RCC 7860 (cell line): ENCODE measurements around the gene SRC.
"Not testable (repeated sequence)": the region's sequence is repeated elsewhere in the genome, so short reads cannot be mapped to it uniquely, and the experiment has no call there.

Experiments used
- DNase-seq: peaks from one replicate; pipeline ENCODE4 v3.0.0-alpha.2; 2015; ENCODE audit warnings: low spot score
- FAIRE-seq: peaks from 2 replicates; lab custom pipeline; 2012; peaks lifted over from hg19 to GRCh38; lab: Jason Lieb, UNC

Gene SRC

DNA sequence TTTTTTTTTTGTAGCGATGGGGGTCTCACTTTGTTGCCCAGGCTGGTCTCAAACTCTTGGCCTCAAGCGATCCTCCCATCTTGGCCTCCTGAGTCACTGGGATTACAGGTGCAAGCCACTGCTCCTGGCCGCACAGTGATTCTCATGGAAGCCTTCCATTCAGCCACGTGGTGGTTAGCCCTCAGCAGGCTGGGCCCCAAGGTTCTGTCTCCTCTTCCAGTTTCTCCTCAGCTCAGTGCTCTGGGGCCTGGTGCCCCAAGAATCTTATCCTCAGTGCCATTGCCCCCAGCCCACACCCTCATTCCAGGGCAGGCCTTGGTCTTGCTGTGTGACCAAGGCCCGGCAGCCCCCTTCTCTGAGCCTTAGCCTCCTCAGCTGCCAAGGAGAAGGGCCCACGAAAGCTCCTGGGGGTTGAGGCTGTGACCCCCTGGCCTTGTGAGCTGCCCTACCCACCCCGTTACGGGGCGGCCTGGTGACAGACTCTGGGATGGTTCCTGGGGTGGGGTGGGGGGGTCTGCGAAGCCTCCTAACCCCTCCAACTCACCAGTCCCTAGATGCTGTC, 16.4 kb downstream of the SRC start:
- DNase-seq (no peak), FAIRE-seq (no peak)

DNA sequence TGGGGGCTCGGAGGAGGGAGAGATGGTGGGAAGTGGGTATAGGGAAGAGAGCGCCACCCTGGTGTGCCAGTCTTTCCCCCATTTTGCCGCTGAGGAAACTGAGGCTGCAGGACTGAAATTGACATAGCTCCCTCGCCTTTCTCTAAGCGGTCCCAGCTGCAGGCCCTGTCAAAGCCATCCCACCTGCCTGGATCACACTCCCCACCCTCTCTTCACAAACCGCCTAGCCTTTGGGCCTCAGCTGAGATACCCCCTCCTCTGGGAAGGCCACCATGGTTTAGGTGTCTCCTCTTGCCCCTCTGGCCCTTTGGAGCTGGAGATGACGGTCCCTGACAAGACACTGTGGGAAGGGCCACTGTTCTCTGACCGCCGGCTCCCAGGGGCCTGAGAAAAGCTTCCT, 16.9 kb downstream of the SRC start:
- DNase-seq = no peak
- no peak for FAIRE-seq

DNA sequence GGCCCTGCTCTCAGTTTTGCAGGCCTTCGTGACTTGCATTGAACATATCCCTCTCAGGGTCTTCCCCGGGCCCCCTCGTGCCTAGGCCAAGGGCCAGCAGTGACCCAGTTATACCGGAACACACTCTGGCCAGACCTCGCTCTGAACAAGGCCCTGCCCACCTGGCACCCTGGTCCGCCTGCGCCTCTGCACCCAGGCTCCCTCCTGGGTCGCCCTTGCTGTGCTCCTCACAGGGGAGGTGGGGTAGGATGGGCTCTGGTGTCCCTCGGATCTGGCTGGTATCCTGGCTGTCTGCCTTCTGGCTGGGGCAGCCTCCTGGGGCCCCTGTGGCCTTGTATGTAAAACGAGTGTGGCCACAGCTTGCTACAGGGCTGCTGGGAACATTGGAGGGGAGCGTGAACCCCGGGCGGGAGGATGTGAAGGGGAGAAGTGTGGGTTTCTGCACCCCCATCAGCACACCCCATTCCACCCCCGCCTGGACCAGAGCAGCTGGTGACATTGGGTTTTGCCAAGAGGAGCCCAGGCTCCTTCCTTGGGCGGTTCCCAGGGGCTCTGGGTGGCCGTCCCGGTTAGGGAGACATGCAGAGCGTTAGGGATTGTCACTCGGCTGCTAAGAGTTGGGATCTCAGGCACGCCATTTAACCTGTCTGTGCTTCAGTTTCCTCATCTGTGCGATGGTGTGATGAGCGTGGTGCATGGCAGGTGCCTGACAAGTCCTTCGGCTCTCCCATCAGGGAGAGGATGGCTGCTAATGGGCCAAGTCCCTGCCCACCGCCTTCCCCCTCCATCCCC, 17.5 kb downstream of the SRC start:
- no peak for FAIRE-seq

DNA sequence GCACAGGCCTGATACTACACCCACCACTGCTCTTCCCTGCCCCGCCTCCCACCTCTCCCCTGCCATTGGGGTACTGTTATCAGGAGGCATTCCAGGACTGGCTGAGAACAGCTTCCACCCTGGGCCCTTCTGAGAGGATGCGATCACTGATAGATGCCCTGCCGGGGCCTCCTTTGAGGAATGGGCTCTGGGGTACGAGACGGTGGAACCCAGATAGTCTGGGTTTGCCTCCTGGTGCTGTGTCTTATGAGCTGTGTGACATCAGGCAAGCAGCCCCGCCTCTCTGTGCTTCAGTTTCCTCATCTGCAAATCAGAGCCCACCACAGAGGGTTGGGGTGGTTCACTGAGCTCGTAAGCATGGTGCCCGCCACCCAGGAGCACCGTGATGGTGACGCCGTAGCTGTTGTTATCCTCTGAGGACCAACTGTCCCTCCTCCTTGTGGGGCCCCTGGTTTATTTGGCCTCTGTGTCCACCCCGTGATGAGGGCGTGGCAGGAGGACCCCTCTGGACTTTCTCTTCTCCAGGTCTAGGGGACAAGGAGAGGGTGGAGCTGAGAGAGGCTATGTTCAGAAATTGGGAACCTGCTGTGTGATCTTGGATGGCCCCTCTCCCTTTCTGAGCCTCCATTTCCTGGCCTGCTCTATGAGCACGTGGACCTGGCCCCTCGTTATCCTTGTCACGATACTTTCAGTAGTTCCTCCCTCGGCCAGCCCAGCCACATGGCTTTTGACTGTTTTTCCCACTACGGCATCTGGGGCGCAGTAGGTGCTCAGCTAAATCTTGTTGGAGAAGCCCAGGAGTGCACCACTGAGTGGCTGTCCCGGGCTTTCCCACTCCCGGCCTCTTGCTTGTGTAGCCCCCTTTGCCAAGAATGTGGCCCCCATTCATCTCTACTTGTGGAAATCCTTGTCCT, 18.3 kb downstream of the SRC start:
- FAIRE-seq (no peak), DNase-seq (no peak)

More for the DNA sequence above, 17.5 kb downstream of the SRC start:
- no peak for DNase-seq

DNA sequence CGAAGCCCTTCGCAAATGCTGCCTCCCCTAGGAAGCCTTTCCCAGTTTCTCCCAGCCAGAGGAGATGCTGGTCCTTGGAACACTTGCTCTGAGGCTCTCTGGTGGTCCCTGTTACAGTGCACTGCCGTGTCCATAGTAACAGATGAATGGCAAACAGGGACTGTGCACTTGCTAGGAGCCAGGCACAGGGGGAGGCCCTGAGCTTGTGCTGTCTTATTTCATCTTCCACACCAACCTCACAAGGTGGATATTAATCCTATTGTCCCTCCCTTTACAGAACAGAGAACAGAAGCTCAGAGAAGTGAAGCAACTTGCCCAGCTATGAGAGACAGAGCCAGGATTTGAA, 19.0 kb downstream of the SRC start:
- DNase-seq = no peak
- FAIRE-seq = no peak

DNA sequence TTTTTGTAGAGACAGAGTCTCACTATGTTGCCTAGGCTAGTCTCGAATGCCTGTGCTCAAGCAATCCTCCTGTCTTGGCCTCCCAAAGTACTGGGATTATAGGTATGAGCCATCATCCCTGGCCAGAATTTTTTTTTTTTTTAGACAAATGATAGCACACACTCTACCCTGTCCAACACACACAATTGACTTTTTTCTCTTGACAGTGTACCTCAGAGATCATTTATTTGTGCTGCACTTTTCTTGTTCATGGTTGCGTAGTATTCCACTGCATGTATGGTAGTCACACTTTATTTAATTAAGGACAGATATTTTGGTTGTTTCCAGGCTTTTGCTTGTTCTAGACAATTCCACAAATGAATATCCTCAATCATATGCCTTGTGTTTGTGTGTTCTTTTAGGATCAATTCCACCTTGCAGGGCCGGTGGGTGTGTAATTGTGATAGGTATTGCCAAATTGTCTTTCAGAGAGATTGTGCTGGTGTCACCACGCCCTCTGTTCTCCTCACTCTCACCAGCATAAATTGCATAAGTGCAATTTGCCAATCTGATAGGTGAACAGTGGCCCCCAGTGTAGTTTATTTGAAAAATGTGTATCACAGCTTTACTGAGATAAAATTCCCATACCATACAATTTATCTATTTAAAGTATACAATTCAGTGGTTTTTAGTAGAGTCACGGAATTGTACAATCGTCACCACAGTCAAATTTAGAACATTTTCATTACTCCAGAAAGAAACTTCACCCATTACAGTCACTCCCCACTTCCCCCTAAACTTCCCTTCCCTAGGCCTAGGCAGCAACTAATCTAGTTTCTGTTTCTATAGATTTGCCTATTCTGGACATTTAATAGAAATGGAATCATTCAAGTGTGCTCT, 20.1 kb downstream of the SRC start:
- FAIRE-seq (no peak), DNase-seq (no peak)

DNA sequence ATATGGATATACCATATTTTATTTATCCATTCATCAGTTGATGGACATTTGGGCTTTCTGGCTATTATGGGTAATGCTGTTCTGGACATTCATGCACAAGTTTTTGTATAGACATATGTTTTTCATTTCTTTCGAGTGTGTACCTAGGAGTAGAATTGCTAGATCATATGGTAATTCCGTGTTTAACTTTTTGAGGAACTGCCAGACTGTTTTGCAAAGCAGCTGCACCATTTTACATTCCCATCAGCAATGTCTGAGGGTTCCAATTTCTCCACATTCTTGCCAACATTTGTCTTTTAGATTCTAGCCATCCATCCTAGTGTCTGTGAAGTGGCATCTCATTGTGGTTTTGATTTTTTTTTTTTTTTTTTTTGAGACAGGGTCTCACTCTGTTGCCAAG, 20.8 kb downstream of the SRC start:
- FAIRE-seq (no peak), DNase-seq (no peak)

DNA sequence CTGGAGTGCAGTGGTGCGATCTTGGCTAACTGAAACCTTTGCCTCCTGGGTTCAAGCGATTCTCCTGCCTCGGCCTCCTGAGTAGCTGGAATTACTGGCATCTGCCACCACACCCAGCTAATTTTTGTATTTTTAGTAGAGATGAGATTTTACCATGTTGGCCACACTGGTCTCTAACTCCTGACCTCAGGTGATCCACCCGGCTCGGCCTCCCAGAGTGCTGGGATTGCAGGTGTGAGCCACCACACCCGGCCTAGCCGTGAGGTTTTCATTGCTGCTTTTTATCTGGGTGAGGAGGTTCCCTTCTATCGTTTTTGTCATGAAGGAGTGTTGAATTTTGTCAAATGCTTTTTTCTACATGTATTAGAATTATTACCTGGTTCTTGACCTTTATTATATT, 23.9 kb downstream of the SRC start:
- FAIRE-seq (no peak), DNase-seq (no peak)

DNA sequence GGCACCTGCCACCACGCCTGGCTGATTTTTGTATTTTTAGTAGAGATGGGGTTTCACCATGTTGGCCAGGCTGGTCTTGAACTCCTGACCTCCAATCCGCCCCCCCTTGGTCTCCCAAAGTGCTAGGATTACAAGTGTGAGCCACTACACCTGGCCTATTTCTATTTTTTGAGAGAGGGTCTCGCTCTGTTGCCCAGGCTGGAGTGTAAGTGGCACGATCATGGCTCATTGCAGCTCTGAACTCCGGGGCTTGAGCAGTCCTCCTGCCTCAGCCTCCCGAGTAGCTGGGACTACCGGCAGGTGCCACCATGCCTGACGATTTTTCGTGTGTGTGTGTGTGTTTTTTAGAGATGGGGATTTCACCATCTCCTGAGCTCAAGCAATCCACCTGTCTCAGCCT, 25.9 kb downstream of the SRC start:
- DNase-seq, FAIRE-seq: not testable (repeated sequence)

DNA sequence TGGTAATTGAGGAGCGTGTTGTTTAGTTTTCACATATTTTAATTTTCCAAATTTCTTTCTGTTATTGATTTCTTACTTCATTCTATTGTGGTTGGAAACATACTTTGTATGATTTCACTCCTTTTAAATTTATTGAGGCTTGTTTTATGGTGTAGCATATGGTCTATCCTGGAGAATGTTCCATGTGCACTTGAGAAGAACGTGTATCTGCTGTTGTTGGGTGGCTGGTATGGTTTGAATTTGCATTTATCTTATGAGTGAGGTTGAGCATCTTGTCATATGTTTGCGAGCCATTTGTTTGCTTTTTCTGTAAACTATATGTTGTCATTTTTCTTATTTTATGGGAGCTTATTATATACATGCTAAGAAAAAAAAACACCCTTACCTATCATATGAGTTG, 26.5 kb downstream of the SRC start:
- no peak for FAIRE-seq

DNA sequence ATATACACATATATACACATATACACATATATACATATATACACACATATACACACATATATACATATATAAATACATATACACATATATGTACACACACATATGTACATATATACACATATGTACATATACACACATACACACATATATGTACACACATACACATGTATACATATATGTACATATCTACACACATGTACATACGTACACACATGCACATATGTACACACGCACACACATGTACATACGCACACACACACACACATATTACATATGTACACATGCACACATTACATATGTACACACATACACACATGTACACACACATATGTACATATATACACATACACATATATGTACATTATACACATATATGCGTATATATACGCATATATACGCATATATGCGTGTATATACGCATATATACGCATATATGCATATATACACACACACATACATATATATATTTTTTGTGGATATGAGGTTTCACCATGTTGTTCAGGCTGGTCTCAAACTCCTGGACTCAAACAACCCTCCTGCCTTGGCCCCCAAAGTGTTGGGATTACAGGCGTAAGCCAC, 27.2 kb downstream of the SRC start:
- FAIRE-seq (no peak), DNase-seq (no peak)

More for the DNA sequence above, 26.5 kb downstream of the SRC start:
- no peak for DNase-seq

DNA sequence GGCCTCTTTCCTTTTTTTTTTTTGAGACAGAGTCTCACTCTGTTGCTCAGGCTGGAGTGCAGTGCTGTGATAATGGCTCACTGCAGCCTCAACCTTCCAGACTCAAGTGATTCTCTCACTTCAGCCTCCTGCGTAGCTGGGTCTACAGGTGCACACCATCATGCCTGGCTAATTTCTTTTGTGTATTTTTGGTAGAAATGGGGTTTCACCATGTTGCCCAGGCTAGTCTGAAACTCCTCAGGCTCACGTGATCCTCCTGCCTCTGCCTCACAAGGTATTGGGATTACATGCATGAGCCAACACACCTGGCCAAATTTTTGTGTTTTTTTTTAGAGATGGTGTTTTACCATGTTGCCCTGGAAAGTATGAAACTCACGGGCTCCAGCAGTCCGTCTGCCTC, 29.3 kb downstream of the SRC start:
- DNase-seq = no peak
- FAIRE-seq = no peak

DNA sequence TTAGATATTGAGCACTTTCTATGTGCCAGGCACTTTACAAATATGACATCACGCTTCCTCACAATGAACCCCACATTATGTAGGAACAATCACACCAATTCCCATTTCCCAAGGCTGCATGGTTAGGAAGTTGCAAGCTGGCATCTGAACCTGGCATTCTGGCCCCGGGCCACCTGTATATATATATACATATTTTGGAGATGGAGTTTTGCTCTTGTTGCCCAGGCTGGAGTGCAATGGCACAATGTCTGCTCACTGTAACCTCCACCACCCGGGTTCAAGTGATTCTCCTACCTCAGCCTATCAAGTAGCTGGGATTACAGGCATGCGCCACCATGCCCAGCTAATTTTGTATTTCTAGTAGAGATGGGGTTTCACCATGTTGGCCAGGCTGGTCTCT, 30.4 kb downstream of the SRC start:
- FAIRE-seq = no peak
- no peak for DNase-seq

DNA sequence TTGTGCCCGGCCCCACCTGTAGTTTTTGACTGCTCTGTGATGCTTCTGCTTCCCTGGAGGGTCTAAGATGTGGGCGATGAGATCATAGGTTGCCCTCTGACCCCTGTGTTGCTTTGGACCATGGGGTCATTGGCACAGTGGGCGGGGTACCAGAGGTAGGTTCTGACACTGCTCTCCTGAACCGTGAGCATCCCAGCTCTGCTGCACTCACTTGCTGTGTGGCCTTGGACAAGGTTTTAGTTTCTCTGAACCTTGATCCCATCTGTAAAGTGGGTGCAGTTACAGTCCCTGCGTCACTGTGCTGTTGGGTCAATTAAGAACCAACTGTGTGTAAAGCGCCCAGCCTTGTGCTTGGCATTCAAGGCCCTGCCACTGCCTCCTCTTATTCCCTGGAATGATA, 30.9 kb downstream of the SRC start:
- FAIRE-seq = no peak

DNA sequence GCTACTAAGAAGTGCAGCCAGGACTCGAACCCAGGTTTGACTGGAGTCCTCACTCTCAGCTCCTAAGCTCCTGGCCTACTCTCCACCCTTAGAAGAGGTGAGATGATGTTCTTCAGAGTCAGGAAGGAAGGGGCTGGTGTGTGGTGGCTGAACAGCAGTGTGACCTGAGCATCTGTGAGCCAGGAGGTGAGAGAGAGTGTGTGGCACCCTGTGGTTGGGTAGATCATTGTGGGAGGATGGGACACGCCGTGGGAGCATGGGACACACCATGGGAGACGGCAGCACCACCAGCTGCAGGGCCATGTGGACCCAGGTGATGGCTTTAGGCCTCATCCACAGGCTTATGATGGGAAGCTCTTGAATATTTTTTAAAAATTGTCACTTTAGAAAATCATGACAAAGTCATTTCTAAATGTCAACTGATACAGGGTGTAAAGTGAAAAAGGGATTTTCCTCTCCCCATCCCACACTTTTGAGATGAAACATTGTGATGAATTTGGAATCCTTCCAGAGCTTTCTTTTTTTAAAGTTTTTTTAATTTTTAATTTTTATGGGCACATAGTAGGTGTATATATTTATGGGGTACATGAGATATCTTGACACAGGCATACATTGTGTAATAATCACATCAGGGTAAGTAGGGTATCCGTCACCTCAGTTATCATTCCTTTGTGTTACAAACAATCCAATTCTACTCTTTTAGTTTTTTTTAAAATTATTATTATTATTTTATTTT, 31.6 kb downstream of the SRC start:
- FAIRE-seq (no peak), DNase-seq (peak; percentile 27)

More for the DNA sequence above, 30.9 kb downstream of the SRC start:
- no peak for DNase-seq

DNA sequence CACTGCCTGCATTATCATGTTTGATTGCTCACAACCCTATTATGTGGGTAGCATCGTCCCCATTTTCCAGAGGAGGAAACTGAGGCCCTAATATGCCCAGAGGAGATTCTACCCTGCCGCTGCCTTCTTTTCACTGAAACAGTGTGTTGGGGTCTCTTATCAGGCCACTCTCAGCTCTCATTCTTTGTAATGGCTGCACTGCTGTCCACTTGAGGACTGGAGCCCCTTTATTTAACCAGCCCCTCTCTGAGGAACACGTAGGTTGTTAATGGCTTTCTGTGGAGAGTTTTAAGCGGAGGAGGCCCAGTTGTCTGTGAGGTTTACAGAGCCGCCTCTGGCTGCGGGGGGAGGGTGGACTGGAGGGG, 32.5 kb downstream of the SRC start:
- FAIRE-seq = no peak

DNA sequence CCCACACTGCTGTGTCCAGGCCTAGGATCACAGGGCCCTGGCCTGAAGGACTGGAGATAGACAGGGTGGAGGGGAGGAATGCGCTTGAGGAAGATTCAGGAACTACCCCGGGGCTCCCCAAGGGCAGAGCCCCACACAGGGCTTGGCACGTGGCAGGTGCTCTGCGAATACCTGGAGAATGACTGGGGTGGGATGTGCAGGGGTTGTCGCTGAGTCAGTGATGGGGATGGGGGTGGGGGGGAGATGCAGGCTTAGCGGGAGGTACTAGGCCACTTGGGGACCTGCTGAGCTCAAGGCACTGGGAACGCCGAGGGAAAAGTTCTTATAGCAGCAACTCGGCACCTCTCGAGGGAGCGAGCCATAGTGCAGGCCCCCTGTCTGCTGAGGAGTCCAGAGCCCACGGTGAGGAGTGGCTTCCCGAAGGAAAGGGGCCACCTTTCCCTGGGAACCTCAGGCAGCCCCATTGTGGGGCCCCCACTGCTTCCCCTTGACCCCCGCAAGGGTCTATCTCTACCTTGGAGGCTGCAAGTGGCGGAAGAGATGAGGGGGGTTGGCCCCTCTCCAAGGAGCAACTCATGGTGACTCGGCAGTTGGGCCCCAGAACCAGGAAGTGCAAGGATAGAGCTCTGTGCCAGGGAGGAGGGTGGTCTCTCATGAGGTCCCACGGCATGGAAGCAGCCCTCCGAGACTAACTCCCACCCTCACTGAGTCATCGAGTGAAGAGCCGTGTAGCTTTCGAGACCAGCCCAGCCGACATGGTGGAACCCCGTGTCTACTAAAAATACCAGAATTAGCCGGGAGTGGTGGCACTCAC, 33.1 kb downstream of the SRC start:
- no peak for FAIRE-seq
- DNase-seq = peak; percentile 63

More for the DNA sequence above, 32.5 kb downstream of the SRC start:
- DNase-seq = no peak

DNA sequence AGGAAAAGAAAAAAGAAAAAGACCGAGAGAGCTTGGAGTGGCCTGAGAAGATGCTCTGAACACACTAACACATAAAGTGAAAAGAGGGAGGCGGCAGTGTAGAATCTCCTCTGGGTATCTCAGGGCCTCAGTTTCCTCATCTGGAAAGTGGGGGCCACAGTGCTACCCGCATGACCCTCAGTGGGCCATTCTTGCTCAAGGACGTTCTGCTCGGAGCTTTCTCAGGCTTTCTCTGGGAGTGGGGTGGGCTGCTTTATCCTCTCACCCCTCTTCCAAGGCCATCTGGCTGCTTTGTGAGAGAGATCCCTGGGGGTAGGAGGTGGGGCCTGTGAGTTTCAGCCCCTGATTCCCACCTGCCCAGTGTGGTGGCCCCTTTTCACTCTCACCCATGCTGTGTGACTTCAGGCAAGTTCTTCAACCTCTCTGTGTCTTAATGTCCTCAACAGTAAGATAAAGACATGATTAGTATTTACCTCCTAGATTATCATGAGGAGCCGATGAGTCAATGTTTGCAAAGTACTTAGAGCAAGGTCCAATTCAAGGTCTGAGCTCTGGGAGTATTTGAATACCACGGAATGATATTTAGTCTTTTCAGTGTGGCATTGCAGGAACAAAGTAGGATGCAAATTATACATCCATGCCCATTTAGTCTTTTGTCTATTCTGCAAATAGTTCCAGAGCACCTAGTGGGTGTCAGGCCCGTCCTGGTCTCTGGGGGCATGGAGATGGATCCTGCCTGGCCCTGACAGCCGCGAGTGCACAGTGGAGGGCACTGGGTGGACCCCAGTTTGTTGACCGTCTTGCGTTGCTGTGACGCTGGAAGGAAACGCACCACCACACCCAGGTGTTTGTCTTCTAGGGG, 34.3 kb downstream of the SRC start:
- peak; percentile 48 for FAIRE-seq
- DNase-seq = peak; percentile 52
